GM19035 (cell line): ENCODE data around the gene COPG2.
A peak's percentile ranks its signal among the peaks of the same experiment; 100 is the strongest.
"Not testable (repeated sequence)": the region's sequence is repeated elsewhere in the genome, so short reads cannot be mapped to it uniquely, and the experiment has no call there.

Source experiments
- ATAC-seq: cut with Tn5 transposase; IDR thresholded peaks from one replicate; pipeline ENCODE4 v1.9.1; 2021; ENCODE audit not compliant: unreplicated experiment

COPG2 gene

DNA sequence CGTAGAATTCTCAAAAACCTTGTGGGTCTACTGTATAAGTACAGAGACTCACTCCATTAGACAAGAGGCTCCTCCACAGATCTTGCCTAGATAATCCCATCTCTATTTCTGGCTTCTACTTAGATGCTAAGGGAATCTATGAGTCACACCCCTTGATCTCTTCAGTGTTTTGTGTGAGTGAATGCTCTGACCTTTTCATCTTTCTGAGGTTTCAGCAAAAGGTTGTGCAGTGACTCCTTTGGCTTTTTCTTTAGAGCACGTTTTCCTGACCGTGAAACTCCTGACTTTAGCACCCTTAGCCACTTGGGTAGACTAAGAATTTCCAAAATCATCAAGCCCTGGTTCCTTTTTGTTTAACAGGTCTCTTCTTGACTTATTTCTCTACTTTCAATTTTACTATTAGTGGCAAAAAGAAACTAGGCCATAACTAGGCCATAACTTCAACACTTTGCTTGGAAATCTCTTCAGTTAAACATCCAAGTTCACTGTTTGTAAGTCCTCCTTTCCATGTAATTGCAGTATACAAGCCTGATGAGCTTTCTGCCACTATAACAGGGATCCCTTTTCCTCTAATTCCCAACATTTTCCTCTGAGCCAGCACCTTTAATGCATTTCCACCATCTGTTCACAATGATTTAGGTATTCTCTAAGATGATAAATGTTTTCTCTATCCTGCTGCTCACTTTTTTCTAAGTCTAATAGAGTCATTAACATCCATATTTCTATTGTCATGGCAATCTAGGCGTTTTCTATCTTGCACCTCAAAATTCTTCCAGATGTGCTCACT, 19.4 kb downstream of the COPG2 start:
- ATAC-seq = peak; percentile 63

DNA sequence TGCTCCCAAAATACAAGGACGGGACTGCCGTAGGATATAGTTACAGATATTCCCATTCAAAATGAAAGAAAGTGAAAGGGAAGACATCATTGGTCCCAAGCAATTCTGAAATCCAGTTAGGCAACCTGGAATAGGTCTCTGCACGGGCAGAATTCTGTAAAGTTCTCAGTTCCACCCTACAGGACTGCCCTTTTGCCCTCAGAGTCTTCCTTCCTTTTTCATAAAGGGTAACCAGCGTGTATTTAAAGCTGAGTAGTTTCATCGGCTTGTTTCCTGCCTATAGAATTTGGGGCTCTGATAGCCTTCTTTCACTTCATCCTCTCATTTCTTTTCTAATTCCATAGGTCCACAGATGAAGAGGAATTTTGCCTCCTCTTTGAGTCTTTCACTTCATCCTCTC, 20.0 kb downstream of the COPG2 start:
- ATAC-seq = peak; percentile 47

DNA sequence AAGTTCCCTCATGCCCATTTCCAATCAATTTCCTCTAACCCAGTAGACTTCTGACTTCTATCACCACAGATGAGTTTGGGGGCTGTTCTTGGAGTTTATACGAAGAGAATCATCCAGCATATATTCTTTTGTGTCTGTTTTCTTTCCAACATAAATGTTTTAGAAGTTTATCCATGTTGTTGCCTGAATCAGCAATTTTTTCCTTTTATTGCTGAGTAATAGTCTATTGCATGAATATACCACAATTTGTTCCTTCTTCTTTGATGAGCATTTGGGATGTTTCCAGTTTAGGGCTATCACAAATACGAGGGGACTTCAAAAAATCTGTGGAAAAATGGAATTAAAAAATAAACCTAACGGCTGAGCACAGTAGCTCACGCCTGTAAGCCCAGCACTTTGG, 26.2 kb downstream of the COPG2 start:
- no peak for ATAC-seq

DNA sequence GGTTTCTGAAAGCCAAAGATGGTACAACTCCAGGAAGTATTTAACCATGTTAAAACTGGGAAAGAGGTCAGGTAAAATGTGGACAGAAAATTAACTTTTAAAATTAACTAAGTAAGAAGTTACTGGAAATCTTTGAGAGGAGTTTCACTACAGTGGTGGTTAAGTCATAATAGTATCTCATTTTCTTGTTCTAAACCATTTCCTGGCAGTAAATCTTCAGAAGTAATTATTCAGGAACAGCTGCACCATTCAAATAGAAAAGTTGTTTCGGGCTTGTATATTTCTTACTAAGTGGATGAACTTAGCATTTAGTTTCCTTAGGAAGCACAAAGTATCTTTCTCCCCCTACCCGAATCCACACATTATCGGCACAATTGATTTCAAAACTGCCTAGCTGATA, 27.1 kb downstream of the COPG2 start:
- ATAC-seq = no peak

DNA sequence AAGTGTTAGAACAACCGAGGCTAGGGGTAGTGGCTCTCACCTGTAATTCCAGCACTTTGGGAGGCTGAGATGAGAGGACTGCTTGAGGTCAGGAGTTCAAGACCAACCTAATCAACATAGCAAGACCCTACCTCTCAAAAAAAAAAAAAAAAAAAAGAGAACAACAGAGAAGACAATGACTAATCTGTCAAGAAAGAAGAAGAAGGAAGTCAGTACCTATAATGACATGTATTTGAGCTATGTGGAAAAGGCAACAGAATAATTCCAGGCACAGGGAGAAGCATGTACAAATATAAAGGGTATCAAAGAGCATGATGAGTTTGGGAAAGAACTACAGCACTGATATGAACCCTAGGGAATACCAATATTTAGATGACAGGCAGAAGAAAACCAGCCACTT, 27.5 kb downstream of the COPG2 start:
- no peak for ATAC-seq

DNA sequence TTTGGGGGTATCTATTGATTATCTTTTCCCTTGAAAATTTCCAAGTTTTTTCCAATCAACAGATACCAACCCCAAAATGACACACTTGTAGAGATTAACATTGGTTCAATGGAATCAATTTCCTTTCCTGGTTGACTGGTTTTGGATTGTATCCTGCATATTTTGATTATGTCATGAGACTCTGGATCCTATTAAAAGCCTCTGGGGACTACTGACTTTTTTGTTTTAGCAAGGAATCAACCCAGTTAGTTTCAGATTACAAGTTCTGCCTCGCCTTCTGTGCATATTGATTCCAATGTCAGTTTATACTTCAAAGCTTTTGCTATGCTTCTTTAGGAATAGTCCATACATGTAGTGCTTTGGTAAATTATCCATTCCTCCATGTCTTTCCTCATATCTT, 29.2 kb downstream of the COPG2 start:
- no peak for ATAC-seq

DNA sequence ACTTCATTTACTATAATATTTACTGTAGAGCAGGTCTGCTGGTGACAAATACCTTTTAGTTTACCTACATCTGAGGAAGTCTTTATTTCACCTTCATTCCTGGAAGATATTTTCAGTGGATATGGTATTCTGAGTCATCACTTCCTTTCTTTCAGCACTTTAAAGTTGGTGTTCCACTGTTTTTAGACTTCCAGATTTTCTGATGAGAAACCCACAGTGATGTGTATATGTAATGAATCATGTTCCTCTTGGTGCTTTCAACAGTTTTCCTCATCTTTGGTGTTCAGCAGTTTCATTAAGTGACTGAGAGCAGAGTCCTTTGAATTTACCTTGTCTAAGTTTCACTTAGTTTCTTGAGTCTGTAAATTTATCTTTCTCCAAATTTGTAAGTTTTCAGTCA, 36.4 kb downstream of the COPG2 start:
- ATAC-seq = no peak

DNA sequence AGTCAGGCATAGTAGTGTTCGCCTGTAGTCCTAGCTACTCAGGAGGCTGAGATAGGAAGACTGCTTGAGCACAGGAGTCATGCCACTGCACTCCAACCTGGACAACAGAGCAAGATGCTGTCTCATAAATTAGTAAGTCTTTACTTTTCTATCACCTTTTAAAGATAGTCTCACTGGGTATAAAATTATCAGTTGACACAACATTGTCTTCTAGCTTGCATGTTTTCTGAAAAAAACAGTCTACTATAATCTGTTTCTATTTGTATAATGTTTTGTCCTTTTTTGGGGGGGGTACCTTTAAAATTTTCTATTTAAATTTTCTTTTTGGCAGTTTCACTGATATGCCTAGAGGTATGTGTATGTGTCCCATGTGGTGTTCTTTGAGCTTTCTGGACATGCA, 39.6 kb downstream of the COPG2 start:
- ATAC-seq = no peak

DNA sequence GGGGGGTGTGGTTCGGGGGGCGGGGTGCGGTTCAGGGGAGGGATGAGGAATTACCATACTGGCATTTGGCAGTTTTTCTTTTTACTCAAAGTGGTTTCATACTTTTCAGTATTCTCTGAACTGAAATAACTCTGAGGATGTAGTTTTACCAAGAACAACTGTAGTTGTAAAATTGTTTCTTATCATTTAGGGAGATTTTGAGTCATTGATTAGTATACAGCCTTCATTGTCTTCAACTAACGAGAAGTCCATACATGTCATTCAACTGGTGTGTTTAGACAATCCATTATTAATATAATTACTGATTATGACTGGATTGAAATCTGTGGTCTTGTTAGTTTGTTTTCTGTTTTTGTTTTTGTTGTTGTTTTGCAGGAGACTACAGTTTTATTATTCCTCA, 40.8 kb downstream of the COPG2 start:
- no peak for ATAC-seq

DNA sequence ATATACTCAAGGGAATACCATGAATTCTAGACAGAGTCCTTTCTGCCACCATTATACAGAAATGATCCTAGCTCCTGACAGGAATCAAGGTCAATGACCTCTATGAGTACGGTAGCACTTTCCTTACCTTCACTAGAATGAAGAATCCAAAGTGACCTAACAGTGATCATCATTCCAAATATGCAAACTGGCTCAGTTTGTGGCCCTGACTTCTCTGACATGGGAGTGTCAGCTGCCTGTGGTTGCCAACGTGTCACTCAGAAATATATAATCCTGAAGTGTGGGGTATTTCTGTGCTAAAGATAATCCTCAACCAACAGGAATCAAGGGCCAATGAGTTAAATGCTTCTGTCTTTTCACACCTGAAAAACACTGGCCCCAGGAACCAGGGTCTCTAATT, 45.7 kb downstream of the COPG2 start:
- ATAC-seq = no peak

DNA sequence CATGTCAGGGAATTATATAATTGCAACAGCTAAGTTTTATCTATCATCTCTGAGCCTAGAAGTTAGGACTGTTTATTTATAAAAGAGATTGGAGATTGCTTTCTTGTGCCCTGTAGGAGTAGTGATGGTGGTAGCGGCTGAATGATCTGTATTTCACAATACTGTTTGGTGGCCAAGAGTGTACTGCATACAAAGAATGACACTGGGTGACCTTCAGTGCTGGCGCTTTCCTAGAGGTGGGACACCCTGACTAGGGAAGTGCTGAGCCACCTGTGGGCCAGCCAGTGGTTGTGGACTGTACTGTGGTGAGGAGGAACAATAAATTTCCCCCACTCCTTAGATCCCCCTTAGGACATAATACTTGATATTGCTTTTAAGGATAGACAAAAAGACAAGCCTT, 53.0 kb downstream of the COPG2 start:
- ATAC-seq = no peak

DNA sequence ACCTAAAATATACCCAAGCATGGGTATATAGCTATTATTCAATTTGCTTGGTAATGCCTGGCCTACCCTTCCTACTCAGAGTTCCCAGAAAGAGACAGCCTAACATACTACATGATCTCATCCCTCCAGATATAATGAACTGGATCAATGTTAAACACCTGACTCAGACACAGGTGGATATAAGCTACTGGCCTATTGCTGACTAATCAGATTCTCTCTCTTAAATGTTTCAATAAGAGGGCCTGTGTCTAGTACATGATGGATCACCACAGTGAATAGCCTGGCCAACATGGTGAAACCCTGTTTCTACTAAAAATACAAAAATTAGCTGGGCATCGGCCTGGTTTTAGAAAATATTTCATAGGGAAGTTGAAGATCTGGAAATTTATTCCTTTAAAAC, 54.1 kb downstream of the COPG2 start:
- ATAC-seq = no peak

DNA sequence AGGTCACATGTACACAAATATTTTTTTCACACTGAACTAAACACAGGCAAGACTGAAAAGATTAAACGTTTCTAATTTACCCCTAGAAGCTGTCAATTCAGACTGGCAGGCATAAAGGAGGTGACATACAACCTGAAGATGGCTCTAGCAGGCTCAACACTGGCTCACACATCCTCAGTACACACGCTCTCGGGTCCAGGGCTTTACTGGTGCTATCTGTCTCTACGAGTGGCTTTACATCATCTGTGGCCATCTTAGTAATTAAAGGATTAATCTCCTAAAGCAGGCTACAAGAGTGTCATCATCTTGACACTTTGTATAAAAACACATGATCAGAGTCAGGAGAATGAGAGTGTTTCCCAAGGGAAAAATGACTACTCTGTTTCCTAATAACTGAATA, 57.3 kb downstream of the COPG2 start:
- no peak for ATAC-seq

DNA sequence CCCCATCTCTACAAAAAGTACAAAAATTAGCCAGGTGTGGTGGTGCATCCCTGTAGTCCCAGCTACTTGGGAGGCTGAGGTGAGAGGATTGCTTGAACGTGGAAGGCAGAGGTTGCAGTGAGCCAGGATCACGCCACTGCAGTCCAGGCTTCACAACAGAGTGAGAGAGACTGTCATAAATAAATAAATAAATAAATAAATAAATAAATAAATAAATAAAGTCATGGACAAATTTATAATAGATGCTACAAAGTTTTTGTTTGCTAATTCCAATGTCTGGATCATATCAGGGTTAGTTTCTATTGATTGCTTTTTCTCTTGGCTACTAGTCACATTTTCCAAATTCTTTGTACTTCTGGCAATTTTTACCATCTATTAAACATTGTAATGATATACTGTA, 61.5 kb downstream of the COPG2 start:
- ATAC-seq = not testable (repeated sequence)

DNA sequence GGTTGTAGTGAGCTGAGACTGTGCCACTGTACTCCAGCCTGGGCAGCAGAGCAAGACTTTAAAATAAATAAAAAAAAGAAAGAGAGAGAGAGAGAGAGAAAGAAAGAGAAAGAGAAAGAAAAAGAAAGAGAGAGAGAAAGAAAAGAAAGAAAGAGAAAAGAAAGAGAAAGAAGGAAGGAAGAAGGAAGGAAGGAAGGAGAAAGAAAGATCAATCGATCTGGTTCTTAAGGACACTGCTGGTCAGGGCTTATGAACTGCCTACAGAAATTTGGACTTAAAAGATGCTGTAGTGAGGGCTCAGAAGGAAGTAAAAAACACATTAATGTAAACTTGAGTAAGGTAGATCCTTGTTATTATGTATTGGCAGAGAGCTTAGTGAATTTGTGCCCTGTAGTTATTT, 62.4 kb downstream of the COPG2 start:
- no peak for ATAC-seq

DNA sequence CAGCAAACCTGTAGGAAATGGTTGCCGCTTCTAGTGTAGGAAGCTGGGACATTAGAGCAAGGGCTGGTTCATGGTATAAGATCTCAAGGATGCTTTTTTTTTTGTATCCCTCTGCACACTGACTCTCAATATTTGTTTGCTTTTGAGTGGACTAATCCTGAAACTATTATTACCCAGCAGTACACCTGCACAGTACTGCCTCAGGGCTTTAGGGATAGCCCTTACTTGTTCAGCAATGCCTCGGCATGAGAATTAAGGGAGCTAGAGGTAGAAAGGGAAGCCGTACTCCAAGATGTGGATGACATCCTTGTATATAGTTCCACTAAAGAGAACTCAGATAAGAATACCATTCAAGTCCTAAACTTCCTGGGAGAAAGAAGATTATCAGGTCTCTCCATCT, 70.5 kb downstream of the COPG2 start:
- ATAC-seq = no peak

DNA sequence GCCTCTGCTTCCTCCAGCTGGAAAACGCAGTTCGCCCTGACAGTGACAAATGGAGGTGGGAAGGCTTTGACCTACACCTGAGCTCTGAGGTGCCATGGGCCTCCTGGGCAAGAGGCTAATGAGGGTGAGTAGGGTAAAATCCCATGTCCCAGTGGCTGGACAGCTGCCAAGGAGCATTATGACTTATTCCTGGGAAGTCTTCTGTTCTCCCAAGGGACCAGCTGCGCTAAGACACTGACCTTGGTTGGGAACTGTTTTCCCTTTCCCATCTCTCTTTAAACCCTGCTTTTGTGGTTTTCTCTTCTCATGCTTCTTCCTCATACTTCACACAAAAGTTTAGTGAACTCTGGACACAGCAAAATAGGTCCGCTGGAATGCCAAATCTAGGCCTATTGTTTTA, 72.6 kb downstream of the COPG2 start:
- ATAC-seq = no peak

DNA sequence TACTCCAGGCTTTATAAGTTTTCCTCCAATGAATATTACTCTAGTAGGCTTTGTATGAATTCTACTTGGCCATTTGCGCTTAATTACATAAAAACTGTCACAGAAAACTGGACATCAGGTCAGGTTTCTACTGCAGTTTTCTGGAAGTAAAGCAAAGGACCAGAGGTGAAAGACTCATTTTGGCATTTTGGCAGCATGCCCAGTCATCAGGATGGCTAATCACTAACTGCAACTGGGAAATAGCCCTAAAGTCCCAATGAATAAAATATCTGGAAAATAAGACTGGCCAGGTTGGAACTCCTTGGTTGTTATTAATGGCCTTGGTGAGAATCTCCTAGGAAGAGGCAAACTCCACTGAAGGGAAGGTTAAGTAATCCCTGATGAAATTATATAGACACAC, 75.5 kb downstream of the COPG2 start:
- no peak for ATAC-seq

DNA sequence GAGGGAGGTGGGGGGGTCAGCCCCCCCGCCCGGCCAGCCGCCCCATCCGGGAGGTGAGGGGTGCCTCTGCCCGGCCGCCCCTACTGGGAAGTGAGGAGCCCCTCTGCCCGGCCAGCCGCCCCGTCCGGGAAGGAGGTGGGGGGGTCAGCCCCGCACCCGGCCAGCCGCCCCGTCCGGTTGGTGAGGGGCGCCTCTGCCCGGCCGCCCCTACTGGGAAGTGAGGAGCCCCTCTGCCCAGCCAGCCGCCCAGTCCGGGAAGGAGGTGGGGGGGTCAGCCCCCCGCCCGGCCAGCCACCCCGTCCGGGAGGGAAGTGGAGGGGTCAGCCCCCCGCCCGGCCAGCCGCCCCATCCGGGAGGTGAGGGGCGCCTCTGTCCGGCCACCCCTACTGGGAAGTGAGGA, 77.1 kb downstream of the COPG2 start:
- ATAC-seq = not testable (repeated sequence)

DNA sequence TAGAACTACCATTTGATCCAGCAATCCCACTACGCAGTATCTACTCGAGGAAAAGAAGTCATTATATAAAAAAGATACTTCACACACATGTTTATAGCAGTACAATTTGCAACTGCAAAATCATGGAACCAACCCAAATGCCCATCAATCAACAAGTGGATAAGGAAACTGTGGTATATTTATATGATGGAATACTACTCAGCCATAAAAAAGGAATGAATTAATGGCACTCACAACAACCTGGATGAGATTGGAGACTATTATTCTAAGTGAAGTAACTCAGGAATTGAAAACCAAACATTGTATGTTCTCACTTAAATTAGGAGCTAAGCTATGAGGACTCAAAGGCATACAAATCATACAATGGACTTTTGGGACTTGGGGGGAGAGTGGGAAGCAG, 82.6 kb downstream of the COPG2 start:
- not testable (repeated sequence) for ATAC-seq

DNA sequence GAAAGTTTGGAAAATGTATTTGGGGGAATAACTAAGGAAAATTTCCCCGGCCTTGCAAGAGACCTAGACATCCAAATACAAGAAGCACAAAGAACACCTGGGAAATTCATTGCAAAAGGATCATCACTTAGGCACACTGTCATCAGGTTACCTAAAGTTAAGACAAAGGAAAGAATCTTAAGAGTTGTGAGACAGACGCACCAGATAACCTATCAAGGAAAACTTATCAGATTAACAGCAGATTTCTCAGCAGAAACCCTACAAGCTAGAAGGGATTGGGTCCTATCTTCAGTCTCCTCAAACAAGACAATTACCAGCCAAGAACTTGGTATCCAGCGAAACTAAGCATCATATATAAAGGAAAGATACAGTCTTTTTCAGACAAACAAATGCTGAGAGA, 93.4 kb downstream of the COPG2 start:
- not testable (repeated sequence) for ATAC-seq

DNA sequence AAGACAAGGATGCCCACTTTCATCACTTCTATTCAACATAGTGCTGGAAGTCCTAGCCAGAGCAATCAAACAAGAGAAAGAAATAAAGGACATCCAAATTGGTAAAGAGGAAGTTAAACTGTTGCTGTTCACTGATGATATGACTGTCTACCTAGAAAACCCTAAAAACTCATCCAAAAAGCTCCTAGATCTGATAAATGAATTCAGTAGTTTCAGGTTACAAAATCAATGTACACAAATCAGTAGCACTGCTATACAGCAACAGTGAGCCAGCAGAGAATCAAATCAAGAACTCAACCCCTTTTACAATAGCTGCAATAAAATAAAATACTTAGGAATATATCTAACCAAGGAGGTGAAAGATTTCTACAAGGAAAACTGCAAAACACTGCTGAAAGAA, 98.4 kb downstream of the COPG2 start:
- ATAC-seq = not testable (repeated sequence)

DNA sequence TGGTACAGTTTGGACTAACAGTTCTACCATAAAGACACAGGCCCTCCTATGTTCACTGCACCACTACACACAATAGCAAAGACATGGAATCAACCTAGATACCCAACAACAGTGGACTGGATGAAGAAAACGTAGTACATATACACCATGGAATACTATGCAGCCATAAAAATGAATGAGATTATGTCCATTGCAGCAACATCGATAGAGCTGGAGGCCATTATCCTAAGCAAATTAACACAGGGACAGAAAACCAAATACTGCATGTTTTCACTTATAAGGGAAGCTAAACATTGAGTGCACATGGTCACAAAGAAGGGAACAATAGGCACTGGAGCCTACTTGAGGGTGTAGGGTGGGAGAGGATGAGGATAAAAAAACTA, 101.7 kb downstream of the COPG2 start:
- no peak for ATAC-seq
